HG02623 (cell line): ENCODE measurements around the gene CRACR2A.

Source experiments
- ATAC-seq: cut with Tn5 transposase; IDR thresholded peaks from one replicate; pipeline ENCODE4 v1.9.1; 2021; ENCODE audit warnings: moderate library complexity; ENCODE audit not compliant: unreplicated experiment

Gene CRACR2A

GRCh38 chr12:3752741-3753486, at the start of gene CRACR2A:
TSS of gene CRACR2A (minus strand) at chr12:3753109. CDS start at chr12:3696999, 56,110 bp downstream.
- ATAC-seq = peak; percentile 81

- ATAC-seq = no peak
These were observed 44.7 kb upstream of the CRACR2A start for GRCh38 chr12:3797531-3798048.

GRCh38 chr12:3795492-3796133, 42.7 kb upstream of the CRACR2A start:
- ATAC-seq = no peak

- ATAC-seq = no peak
These were observed 42.2 kb upstream of the CRACR2A start for GRCh38 chr12:3795066-3795465.

GRCh38 chr12:3792623-3793288, 39.8 kb upstream of the CRACR2A start:
- no peak for ATAC-seq

- ATAC-seq = no peak
These were observed 38.5 kb upstream of the CRACR2A start for GRCh38 chr12:3791256-3791874.

- ATAC-seq = no peak
These were observed 37.7 kb upstream of the CRACR2A start for GRCh38 chr12:3790642-3791041.

GRCh38 chr12:3789838-3790237, 36.9 kb upstream of the CRACR2A start:
- no peak for ATAC-seq

GRCh38 chr12:3777206-3777809, 24.4 kb upstream of the CRACR2A start:
- ATAC-seq = no peak

- no peak for ATAC-seq
These were observed 22.6 kb upstream of the CRACR2A start for GRCh38 chr12:3775385-3776035.

GRCh38 chr12:3772380-3772779, 19.5 kb upstream of the CRACR2A start:
- ATAC-seq = no peak

- ATAC-seq = no peak
These were observed 18.9 kb upstream of the CRACR2A start for GRCh38 chr12:3771853-3772252.

GRCh38 chr12:3770891-3771290, 18.0 kb upstream of the CRACR2A start:
- ATAC-seq = no peak

GRCh38 chr12:3768911-3769447, 16.1 kb upstream of the CRACR2A start:
- no peak for ATAC-seq

GRCh38 chr12:3761116-3761735, 8.3 kb upstream of the CRACR2A start:
- no peak for ATAC-seq

- ATAC-seq = no peak
These were observed 7.0 kb upstream of the CRACR2A start for GRCh38 chr12:3759878-3760277.

GRCh38 chr12:3757261-3757660, 4.4 kb upstream of the CRACR2A start:
- ATAC-seq = no peak

GRCh38 chr12:3755898-3756297, 3.0 kb upstream of the CRACR2A start:
- no peak for ATAC-seq

GRCh38 chr12:3753544-3754284, 805 bp upstream of the CRACR2A start:
- no peak for ATAC-seq
